GM03348 (cell line): ENCODE data around the gene BLOC1S1.

ENCODE experiments used
- DNase-seq: peaks from one replicate; pipeline ENCODE4 v3.0.0; 2012; ENCODE audit warnings: low spot score

The BLOC1S1 gene

DNA sequence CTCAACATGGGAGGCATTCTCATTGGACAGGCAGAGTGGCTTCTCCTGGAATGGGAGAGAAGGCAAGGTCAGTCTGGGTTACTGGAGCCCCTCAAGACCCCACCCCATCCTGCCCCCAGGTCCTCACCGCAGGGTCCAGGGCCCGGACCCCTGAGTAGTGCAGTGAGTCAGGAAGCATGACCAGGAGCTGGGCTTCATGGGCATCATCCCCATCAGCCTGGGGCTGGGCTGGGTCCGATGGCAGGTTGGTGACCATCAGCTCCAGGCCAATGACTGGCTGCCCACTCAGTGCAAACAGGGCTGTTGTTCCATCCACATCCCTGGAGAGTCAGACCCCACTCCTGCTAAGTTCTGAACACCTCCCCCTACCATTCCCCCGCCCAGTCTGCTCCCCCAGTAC, 21.2 kb upstream of the BLOC1S1 start:
- no peak for DNase-seq

DNA sequence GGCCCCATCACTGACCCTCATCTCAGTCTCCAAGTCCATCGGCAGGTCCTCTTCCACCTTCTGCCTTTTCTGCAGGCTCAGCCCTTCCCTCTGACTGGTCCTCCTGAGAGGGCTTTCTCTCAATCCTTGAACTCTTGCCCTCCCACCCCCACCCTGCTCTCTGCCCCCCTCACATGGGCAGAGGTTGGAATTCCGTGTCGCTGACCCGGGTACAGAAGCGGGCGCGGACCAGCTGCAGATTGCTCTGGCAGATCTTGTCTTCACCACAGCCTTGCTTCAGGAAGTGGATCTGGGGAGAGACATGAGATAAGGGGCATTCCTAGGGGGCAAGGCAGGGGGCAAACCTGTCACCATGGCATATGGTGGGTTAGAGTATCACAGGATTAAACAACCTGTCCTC, 20.5 kb upstream of the BLOC1S1 start:
- DNase-seq = no peak

DNA sequence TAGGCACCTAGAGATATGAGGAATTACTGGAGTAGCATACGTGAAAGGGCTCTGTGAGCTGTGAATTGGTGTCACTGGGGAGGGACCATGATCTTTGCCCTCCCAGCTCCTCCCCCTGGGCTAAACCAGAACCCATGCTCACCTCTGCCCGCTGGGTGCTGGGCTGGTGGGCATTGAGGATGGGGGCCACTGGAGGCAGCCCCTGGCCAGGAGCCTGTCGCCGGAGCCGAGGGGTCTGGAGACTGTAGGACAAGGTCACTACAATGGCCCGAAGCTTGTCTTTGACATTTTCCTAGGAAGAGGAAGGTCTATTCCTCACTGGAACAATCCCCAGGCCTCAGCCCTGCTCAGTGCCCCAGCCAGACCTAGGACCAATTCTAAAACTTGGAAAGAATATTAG, 19.7 kb upstream of the BLOC1S1 start:
- no peak for DNase-seq

DNA sequence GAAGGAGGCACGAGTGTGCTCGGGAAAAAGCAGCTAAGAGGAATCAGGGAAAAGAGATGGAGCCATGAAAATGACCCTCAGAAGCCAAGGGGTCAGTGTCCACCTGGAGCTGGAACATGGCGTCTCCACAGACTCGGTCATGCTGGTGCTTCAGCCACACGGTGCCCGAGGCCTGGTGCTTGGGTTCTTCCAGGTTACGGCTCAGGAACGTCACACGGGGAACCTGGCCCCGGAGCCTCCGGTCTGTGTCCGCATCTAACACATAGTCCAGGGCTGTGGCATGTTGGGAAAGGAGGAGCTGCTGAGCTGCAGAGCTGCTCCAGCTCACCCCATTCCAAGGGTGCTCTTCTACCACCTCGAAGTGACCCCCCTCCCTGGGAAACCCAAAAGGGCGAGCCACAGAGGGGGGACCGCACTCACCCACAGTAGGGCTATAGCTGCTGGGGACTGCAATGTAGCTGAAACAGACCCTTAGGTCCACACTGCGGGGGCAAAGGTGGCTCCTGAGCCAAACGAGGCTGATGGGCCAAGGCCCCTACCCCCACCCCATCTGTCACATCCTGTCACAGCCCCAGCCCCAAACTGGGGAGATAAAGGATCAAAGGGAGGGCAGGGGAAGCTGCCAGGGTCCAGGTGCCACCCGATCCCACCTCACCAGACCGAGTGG, 18.9 kb upstream of the BLOC1S1 start:
- no peak for DNase-seq

DNA sequence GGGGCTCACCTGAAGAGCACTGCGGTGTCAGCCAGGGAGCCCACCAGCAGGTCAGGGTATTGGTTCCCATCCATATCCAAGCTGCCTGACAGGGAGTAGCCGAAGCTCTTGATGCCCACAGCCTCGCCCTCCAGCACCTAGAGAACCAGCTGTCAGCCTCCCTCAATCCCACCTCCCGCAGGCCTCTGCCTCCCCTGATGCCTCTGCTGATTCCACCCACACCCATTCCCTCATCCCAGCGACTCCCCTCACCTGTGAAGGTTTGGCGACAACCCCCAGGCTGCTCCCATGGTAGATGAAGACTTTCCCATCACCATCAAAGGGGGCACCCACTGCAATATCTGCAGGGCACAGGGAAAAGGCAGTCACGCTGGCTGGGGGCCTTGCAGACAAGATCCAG, 18.2 kb upstream of the BLOC1S1 start:
- no peak for DNase-seq

DNA sequence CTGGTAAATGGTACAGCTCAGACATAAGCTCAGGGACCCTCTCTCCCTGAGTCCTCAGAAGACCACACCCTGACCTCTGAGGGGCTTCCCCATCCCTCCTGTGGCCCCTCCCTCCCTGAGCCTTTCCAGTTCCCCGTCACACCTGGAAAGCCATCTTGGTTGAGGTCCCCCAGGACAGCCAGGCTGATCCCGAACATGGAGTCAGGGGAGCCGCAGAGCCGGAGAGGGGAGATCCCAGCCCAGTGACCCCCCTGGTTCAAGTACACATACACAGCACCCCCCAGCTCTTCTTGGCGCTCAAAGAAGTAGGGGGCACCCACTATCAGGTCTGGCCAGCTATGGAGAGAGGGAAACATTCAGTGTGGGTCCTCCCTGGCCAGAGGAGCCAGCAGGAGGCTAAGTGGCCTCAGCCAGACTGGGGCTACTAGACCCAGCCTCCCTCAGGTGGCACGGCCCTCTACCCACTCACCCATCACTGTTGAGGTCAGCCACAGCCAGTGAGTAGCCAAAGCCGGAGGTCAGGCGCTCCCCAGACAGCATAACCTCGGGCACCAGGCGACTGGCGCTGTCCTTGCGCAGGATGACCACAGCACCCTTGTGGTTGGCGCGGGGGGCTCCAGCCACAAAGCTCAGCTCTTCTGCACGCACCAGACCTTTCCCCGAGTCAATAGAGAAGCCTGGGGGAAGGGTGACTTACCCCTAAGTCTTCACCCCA, 17.4 kb upstream of the BLOC1S1 start:
- no peak for DNase-seq

DNA sequence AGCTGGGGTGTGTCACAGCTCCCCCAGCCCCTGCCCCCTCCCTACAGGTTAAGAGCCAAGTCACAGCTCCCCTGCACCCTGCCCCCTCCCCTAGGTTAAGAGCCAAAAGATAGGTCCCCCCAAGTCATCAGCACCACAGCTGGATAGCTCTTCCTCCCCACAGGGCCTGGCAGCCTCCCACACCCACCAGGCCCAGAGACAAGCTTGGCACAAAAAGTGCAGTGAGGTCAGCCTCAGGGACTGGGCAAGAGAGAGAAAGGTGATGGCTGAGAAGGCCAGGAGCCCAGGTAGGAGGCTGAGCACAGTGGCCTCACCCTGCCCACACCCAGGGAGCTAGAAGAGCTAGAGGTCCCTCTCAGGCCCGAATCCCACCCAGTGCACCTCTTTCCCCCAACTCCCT, 16.9 kb upstream of the BLOC1S1 start:
- no peak for DNase-seq

DNA sequence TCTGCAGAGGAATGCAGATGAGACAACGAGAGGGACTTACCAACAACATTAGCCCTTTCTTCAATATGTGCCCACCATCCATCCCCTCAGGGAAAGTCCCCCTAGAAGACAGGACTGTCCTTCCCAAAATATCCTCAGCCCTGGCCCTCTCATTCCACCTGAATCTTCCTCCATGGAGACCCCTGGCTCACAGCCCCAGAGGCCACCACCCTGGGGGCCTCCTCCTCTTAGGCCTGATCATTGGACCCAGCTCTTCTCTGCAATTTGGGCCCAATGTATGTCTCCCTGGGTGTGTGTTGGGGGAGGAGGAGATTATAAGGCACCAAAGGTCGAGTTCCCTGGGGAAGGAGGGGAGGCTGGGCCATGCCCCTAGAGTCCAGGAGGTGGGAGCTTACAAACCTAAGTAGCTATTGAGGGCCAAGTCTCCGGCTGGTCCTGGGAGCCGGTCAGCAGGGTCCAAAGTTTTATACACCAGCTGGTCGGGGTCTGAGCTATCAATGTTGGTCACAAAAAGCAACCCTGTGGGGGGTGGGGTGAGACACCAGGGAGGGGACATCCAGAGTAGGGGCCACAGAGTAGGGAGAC, 16.3 kb upstream of the BLOC1S1 start:
- no peak for DNase-seq

DNA sequence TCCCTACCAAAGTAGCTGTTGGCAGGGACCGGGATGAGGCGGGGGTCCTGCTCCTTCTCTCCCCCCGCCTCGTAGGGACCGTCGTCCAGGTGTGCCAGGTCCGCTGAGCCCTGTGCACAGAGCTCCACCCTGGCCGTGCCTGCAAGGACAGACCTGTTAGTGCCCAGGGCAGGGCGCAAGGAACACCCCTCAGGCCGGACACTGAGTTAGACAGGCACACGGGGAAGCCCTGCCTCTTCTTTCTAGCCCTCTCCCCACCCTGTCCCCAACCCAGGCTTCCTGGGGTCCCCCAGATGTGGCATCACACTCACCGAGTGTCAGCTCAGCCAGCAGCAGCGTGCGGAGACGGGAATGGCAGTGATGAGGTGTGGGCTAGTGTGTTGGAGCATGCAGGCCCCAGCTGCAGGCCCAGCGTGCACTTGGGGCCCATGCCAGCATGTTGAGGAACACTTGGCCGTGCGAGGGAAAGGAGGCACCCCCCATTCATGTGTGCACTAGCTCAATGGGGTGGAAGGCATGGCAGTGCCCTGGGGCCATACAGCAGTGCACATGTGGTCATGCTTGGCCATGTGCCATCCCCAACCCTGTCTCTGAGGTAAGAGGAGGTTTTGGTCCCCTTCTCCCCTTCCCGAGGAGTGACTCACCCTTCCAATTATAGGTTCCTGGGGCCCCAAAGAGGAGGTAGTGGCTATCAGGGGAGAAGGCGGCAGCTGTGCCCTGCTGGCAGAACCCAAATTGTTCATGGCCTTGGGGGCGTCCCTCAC, 15.4 kb upstream of the BLOC1S1 start:
- no peak for DNase-seq

DNA sequence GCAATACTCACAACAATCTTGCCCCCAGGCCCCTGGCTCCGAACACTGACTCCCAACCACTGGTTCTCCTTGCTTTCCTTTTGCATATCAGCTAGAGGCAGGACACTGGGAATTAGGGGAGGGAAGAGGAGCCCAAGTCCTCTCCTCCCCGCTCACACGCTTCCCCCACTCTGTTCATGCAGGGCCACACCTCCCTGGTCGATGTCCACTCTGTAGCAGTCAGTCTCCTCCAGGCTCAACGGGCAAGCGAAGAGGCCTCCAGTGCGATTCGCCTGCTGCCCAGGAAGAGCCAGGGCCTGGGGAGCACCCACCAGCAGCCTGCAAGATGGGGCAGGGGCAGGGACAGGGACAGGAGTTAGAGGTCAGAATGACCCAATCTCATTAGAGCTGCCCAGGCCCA, 13.0 kb upstream of the BLOC1S1 start:
- no peak for DNase-seq

DNA sequence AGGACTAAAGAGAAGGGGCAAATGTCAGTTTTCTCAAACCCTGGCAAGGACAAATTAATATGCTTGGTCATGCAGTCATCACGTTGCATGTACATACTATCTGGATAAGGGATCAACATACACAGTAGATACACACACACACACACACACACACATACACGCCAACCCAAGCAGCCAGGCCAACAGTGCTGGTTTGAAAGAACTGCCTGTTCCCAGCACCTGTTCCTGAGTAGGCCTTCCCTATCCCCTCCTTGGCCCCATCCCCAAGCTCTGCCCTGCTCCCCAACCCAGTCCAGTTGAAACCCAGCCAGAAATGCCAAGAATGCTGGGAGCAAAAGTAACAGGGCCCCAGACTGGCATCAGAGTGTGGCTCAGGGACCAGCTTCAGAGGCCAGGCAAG, 12.6 kb upstream of the BLOC1S1 start:
- DNase-seq = no peak

DNA sequence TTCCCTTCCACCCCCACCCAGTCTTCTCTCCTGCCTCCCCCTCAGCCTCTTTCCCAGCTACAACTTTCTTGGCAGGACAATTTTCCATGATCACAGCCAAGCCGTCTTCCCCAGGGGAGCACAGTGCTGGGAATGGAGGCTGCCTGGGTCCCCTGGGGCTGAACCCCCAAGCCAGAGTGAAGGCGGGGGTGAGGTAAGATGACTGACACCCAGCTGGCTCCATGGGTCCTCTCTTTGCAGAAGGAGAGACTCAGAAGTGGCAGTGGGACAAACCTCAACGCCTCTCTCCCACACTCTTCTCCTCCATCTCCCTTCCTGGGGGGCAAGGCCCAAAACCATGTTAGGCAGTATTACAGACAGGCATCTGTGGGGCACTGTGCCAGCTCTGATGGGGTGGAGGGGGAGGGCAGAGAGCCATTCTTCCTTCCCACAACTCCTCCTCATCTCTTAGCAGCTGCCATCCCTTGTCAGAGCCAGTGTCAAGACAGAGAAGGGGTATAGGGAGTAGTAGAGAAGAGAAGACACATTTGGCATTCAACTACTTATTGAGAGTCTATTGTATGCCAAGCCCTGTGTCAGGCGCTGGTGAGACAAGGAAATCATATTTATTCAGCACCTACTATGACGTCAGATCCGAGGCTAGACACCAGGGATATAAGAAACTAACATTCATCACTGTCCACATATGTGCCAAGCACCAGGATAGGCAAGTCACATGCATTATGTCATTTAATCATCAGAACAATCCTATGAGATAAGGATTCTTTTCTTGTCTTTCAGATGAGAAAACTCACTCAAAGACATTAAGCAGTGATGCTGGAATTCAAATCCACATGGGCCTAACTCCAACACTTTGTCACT, 11.7 kb upstream of the BLOC1S1 start:
- no peak for DNase-seq

DNA sequence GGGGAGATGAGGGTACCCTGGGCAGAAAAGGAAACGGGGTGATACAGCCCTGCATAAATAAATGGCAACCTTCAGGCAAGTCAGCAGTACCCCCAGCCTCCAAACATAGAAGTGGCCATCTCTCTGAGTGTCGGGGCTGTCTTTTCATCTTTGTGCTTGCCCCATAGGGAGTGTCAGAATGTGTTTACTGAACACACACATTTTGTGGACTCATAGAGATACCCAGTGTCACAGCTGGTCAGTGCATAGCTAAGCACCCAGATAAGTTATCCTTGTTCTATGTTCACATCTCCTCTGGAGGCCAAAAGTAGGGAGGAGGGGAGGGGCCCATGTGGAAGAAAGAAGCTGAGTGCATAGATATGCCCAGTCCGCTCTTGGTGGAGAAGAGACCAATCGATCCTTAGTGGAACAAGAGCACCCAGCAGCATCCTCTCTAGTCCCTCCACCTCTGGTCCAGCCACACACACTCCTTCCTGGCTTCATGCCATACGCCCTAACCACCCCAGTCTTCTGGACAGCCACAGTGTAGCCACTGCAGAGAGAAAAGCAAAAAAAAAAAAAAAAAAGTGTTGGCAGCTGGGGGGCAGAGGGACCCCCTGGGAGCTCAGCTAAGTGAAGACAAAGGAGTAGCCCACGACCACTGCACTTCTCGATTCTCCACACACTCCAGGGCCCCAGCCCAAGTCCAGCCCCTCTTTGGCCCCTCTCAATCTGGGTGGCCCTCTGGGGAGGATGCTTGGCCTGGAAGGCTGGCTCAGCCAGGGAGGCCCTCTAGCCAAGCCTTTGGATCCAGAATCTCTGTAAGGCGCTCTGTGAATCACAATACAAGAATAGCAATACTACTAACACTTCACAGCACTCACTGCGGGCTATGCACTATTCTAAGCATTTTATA, 10.8 kb upstream of the BLOC1S1 start:
- DNase-seq = no peak

DNA sequence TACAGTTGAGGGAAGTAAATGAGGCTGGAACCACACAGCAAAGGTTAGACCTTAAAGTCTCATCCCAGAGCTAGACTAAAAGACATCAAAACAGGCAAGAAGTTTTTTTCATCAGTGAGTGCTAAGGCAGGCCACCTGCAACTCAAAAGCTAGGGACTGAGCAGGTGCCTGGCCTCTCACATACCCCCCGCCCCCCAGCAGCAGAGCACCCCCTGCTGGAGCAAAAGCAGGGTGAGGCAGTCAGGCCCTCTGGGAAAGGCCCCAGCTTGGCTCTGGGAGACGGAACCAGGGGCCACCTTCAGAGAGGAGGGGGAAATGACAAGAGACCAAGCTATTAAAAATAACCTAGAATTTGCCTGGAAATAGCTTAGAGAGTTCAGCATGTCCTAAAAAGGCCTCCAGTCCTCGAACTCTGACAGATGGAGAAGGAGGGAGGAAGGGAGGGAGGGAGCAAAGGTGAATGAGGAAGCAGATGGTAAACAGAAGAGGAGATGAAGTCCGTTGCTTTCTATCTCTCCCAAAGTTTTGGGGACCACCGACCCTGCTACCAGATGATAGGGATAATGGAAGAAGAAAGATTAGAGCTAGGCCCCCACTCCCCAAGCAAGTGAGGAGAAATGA, 10.0 kb upstream of the BLOC1S1 start:
- DNase-seq = no peak

DNA sequence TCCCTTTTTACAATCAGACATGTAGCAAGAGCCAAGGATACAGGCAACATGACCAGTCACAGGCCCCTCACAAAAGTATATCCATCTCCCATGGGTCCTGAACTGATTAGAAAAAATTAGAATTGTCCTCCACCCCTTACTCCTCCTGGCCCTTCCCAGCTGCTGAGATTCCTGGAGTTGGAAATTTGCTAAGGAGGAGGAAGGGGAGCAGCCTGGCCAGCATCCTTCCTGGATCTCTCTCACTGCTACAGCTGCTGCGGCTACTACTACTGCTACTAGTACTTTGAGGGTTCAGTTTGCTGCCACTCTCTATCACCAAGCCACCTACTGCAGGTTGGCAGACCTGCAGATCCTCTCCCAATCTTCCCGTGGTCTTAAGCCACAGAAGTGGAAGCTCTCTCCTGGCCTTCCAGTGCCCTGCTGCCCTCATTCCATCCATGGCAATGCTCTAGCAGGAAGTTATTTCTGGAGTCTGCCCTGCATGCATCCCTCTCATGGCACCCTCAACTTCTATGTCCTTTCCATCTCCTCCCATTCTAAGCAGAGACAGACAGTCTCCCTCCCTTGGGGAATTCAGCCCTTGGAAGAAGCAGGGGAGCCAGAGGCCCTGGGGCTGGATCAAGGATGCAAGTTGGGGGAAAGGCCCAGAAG, 9.2 kb upstream of the BLOC1S1 start:
- DNase-seq = no peak

DNA sequence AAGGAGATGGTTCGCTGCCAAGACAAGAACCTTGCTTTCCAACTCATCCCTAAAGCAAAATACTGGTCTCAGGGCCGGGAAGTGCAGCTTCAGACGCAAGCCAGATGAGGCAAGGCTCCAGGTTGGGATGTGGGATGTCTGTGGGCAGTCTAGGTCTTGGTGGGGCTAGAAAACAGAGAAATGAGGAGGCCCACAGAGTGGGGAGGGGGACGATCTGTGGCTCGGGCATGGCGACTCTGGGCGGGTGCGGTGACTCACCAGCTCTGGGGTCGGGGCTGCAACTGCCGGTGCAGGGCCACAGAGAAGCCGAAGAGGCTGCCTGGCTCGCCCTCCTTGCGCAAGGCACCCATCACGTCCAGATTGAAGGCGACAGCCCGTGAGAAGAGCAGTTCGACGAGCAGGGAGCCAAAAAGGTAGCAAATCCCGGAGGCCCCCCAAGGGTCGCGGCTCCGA, 8.6 kb upstream of the BLOC1S1 start:
- no peak for DNase-seq

DNA sequence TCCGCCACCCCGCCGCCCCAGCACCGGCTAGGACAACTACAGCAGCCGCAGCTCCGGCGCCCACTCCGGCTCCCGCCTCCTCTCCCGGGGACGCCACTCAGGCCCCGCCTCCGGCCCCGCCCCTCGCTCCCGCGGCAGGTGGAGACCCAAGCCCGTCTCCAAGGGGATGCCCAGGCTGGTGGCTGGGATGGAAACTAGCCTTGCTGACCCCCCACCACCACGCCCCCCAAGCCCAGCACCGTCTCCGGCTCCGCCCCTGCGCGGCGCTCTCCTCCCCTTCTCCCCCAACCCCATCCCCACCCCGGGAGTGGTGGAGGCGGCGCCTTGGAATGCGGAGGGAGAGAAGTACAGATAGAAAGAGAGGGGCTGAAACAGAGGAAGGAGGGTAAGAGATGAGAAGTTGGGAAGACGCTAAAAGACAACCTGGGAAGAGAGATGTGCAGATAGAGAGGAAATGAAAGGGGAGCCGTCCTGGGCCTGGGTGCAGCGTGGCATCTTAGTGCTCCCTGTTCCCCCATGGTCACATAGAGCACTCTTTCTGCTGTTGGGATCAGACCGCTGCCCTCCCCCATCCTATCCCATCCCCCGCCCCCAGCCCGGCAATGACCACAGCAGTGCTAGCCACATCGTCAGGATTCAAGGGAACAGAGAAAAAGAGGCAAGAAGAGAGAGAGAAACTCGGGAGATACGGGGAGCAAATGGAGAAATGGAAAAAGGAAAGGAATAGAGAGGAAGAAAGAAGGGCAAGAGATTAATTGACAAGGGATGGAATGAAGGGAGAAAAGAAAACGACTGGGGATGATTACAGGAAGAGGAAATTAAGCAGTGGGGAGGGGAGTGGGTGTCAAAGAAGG, 7.8 kb upstream of the BLOC1S1 start, which contains the start of gene ITGA7:
Gene ITGA7, minus strand, starts transcription at position 64 of the 854 bp plus-strand sequence. CDS start 222 bp downstream, outside the sequence.
- peak; percentile 85 for DNase-seq

DNA sequence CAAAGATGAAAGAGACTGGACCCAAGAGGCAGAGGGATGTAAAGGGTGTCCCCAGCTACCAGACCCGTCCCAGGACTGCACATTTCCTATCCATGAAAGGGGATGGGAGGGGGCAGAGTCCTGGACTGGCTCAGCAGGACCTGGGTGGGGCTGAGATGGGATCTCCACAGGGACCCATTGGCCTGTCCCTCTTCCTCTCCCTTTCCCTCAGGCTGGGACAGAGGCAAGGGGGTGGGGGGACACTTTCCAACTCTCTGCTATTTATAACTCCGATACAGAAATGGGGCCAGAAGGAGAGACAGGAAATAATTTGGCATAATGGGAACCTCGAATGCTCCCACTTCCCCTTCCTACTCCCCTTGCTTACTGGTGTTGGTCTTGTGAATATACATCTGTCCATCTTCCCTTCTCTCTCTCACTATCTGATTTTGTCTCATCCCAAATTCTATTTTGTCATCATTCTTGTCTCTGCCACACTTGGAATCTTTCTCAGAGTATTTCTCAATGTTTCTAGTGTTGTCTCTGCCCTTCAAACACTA, 7.1 kb upstream of the BLOC1S1 start:
- DNase-seq = no peak
